IMR-90 (cell line): ENCODE measurements around the gene GPSM1. TPM values are rescaled to one million over a fixed set of nuclear protein-coding genes. Genes with fewer than 3 reads are reported as not detected.
A peak's percentile ranks its signal among the peaks of the same experiment; 100 is the strongest.

Experiments
- ATAC-seq: fragments of 200-7000 bp; cut with Tn5 transposase; 2 replicates; pipeline ENCODE4 v1.9.1; 2020; ENCODE audit warnings: low read depth, mild to moderate bottlenecking, moderate library complexity
- BruUV-seq: library from RNA; stranded (reverse); fragments of 400-500 nt; replicated peaks from 2 replicates; lab custom pipeline; 2021; lab: Mats Ljungman, UMichigan
- CTCF ChIA-PET: fragments of 300-600 bp; formaldehyde crosslinking; extraction: SDS; loops from one replicate; lab custom pipeline; 2021; ENCODE audit warnings: antibody characterized with exemption; lab: Yijun Ruan, JAX
- POLR2A ChIA-PET: fragments of 300-600 bp; sonication (Branson Sonifier 250); formaldehyde crosslinking; loops from one replicate; lab custom pipeline; 2022; ENCODE audit warnings: antibody characterized with exemption; ENCODE audit not compliant: unreplicated experiment; lab: Charles Lee
- DNase-seq: peaks from one replicate; pipeline ENCODE4 v3.0.0; 2013
- H2AFZ ChIP-seq: replicated peaks from 2 replicates; pipeline ENCODE3; 2013; ENCODE audit warnings: low read length, mild to moderate bottlenecking; ENCODE audit not compliant: poor library complexity
- H2AK5ac ChIP-seq: 2 replicates; pipeline ENCODE4 v1.6.1; 2013; ENCODE audit warnings: low read depth, low read length, inconsistent platforms
- H2AK9ac ChIP-seq: replicated peaks from 2 replicates; pipeline ENCODE3; 2013; ENCODE audit warnings: mild to moderate bottlenecking, low read depth, low read length, moderate library complexity; ENCODE audit not compliant: poor library complexity
- H2BK120ac ChIP-seq: 2 replicates; pipeline ENCODE4 v1.6.1; 2013; ENCODE audit warnings: low read depth, low read length, inconsistent platforms
- H2BK15ac ChIP-seq: 3 replicates; pipeline ENCODE4 v1.6.1; 2013; ENCODE audit warnings: low read depth, low read length, inconsistent platforms
- H2BK20ac ChIP-seq: 2 replicates; pipeline ENCODE4 v1.6.1; 2013; ENCODE audit warnings: low read depth, mild to moderate bottlenecking, inconsistent platforms, low read length, moderate library complexity
- H2BK5ac ChIP-seq: 2 replicates; pipeline ENCODE4 v1.6.1; 2013; ENCODE audit warnings: mild to moderate bottlenecking, low read depth, low read length, inconsistent platforms; ENCODE audit not compliant: poor library complexity, severe bottlenecking
- H3K14ac ChIP-seq: replicated peaks from 2 replicates; pipeline ENCODE4 v1.6.1; 2013; ENCODE audit warnings: low read depth, low read length, inconsistent platforms
- H3K18ac ChIP-seq: 2 replicates; pipeline ENCODE4 v1.6.1; 2013; ENCODE audit warnings: low read depth, low read length, control low read depth
- H3K23ac ChIP-seq: 2 replicates; pipeline ENCODE4 v1.6.1; 2013; ENCODE audit warnings: low read depth, low read length, inconsistent platforms
- H3K27ac ChIP-seq: 2 replicates; pipeline ENCODE4 v1.5.1; 2013; ENCODE audit warnings: mild to moderate bottlenecking, control low read depth, low read length; ENCODE audit not compliant: insufficient read depth
- H3K27me3 ChIP-seq: 2 replicates; pipeline ENCODE4 v1.6.1; 2013; ENCODE audit warnings: low read length; ENCODE audit not compliant: control insufficient read depth, insufficient read depth
- H3K36me3 ChIP-seq: 2 replicates; pipeline ENCODE4 v1.6.1; 2013; ENCODE audit warnings: low read length, mixed read lengths; ENCODE audit not compliant: control insufficient read depth, insufficient read depth
- H3K4ac ChIP-seq: 2 replicates; pipeline ENCODE4 v1.6.1; 2013; ENCODE audit warnings: low read depth, low read length, inconsistent platforms
- H3K4me1 ChIP-seq: 2 replicates; pipeline ENCODE4 v1.6.1; 2013; ENCODE audit warnings: low read length, mixed read lengths; ENCODE audit not compliant: control insufficient read depth, insufficient read depth
- H3K4me2 ChIP-seq: 2 replicates; pipeline ENCODE4 v1.6.1; 2013; ENCODE audit warnings: low read depth, mild to moderate bottlenecking, control low read depth, low read length, moderate library complexity
- H3K4me3 ChIP-seq: 2 replicates; pipeline ENCODE4 v1.5.1; 2013; ENCODE audit warnings: low read depth, mild to moderate bottlenecking, control low read depth, low read length, moderate library complexity; ENCODE audit not compliant: insufficient read depth
- H3K56ac ChIP-seq: 2 replicates; pipeline ENCODE4 v1.6.1; 2013; ENCODE audit warnings: low read length, inconsistent platforms; ENCODE audit not compliant: insufficient read depth; ENCODE audit errors: extremely low read depth
- H3K79me1 ChIP-seq, 2 experiments: 2 replicates each; pipeline ENCODE4 v1.6.1; 2013; ENCODE audit warnings: low read length in 2 of 2, inconsistent platforms in 1 of 2, low read depth in 1 of 2
- H3K9ac ChIP-seq: 2 replicates; pipeline ENCODE4 v1.6.1; 2013; ENCODE audit warnings: low read depth, low read length, control low read depth
- H3K9me1 ChIP-seq: 2 replicates; pipeline ENCODE4 v1.6.1; 2013; ENCODE audit warnings: low read length, inconsistent platforms; ENCODE audit not compliant: insufficient read depth
- H3K9me3 ChIP-seq: 2 replicates; pipeline ENCODE4 v1.6.1; 2013; ENCODE audit warnings: low read length; ENCODE audit not compliant: control insufficient read depth, insufficient read depth
- H4K20me1 ChIP-seq: 2 replicates; pipeline ENCODE4 v1.6.1; 2013; ENCODE audit warnings: low read length, inconsistent platforms; ENCODE audit not compliant: insufficient read depth
- H4K5ac ChIP-seq: 2 replicates; pipeline ENCODE4 v1.6.1; 2013; ENCODE audit warnings: mild to moderate bottlenecking, low read depth, low read length, control low read depth
- H4K8ac ChIP-seq, 2 experiments: 2 replicates each; pipeline ENCODE4 v1.6.1; 2013; ENCODE audit warnings: low read depth in 2 of 2, low read length in 2 of 2, control low read depth in 1 of 2, inconsistent platforms in 1 of 2
- H4K91ac ChIP-seq: 2 replicates; pipeline ENCODE4 v1.6.1; 2013; ENCODE audit warnings: low read depth, low read length, inconsistent platforms; ENCODE audit not compliant: insufficient read depth
- BHLHE40 ChIP-seq: fragments of 150-350 bp; IDR thresholded peaks from 2 replicates; pipeline ENCODE4 v1.6.1; 2016; ENCODE audit warnings: mild to moderate bottlenecking, low read depth, low read length
- CEBPB ChIP-seq: IDR thresholded peaks from 2 replicates; pipeline ENCODE4 v1.6.1; 2012; ENCODE audit warnings: low read depth, low read length, improper control_type of control experiment
- CHD1 ChIP-seq: IDR thresholded peaks from 2 replicates; pipeline ENCODE4 v1.6.1; 2012; ENCODE audit warnings: low read depth, low read length, improper control_type of control experiment
- FOS ChIP-seq: fragments of 150-350 bp; IDR thresholded peaks from 2 replicates; pipeline ENCODE4 v1.6.1; 2016; ENCODE audit warnings: low read depth, low read length
- MAFK ChIP-seq: IDR thresholded peaks from 2 replicates; pipeline ENCODE4 v1.6.1; 2012; ENCODE audit warnings: low read depth, low read length, improper control_type of control experiment
- MAZ ChIP-seq: IDR thresholded peaks from 2 replicates; pipeline ENCODE4 v1.6.1; 2012; ENCODE audit warnings: low read depth, mild to moderate bottlenecking, low read length, improper control_type of control experiment, moderate library complexity, borderline replicate concordance
- MXI1 ChIP-seq: IDR thresholded peaks from 2 replicates; pipeline ENCODE4 v1.6.1; 2012; ENCODE audit warnings: low read depth, mild to moderate bottlenecking, low read length, moderate library complexity, borderline replicate concordance
- NFE2L2 ChIP-seq: fragments of 150-350 bp; IDR thresholded peaks from 2 replicates; pipeline ENCODE4 v1.6.1; 2016; ENCODE audit warnings: low read depth, mild to moderate bottlenecking, low read length
- POLR2A ChIP-seq: IDR thresholded peaks from 2 replicates; pipeline ENCODE4 v1.6.1; 2012; ENCODE audit warnings: mild to moderate bottlenecking, low read depth, low read length
- RAD21 ChIP-seq: IDR thresholded peaks from 2 replicates; pipeline ENCODE4 v1.6.1; 2012; ENCODE audit warnings: low read length, improper control_type of control experiment
- RCOR1 ChIP-seq: IDR thresholded peaks from 2 replicates; pipeline ENCODE4 v1.6.1; 2012; ENCODE audit warnings: mild to moderate bottlenecking, low read length, improper control_type of control experiment; ENCODE audit not compliant: insufficient replicate concordance
- RFX5 ChIP-seq: IDR thresholded peaks from 2 replicates; pipeline ENCODE4 v1.8.0; 2012; ENCODE audit warnings: low read depth, mild to moderate bottlenecking, low read length, moderate library complexity
- SMC3 ChIP-seq: fragments of 150-350 bp; IDR thresholded peaks from 2 replicates; pipeline ENCODE4 v1.6.1; 2016; ENCODE audit warnings: low read depth, mild to moderate bottlenecking, antibody characterized with exemption, low read length, moderate library complexity
- WGBS, 2 experiments: methylation state at CpG; one replicate each; pipeline versions ENCODE4 v1.1.5 to v1.1.7; 2013; ENCODE audit warnings: missing lambda C conversion rate in 2 of 2; ENCODE audit not compliant: insufficient read length in 1 of 2; ENCODE audit errors: extremely low coverage in 2 of 2; 5-methylcytosine and 5-hydroxymethylcytosine counted together
- dilution Hi-C: fragments of 300-500 bp; cut with HindIII; formaldehyde crosslinking; loops from one replicate; pipeline ENCODE4 v1.14.3; 2018; ENCODE audit warnings: low sequenced_read_pairs; ENCODE audit not compliant: unreplicated experiment
- in situ Hi-C: fragments of 300-500 bp; cut with MboI; formaldehyde crosslinking; loops from 3 replicates; pipeline ENCODE4 v1.14.3; 2019; ENCODE audit warnings: low sequenced_read_pairs, inconsistent platforms, mixed read lengths
- intact Hi-C: fragments of 100-400 bp; cut with micrococcal nuclease; formaldehyde crosslinking; loops from 2 replicates; pipeline ENCODE4 v1.10.0; 2022
- polyA plus RNA-seq, 3 experiments: library from polyadenylated mRNA; depleted of rRNA; stranded (reverse); fragments of >200 nt; gene quantifications; 2 replicates each; pipeline ENCODE4 v1.2.3, GENCODE V29; 2012; ENCODE audit warnings: low replicate concordance in 1 of 3
- total RNA-seq: library from RNA; depleted of rRNA; stranded (reverse); fragments of >200 nt; gene quantifications from 2 replicates; pipeline ENCODE4 v1.2.3, GENCODE V29; 2012
- TF ChIP-seq, protein P1 (sequence below): conservative IDR thresholded peaks from 2 replicates; pipeline ENCODE4 v1.5.1; 2012; ENCODE audit warnings: mild to moderate bottlenecking, low read depth, low read length, improper control_type of control experiment
- TF ChIP-seq, protein P2 (sequence below): fragments of 150-350 bp; IDR thresholded peaks from 2 replicates; pipeline ENCODE4 v1.6.1; 2016; ENCODE audit warnings: low read depth, mild to moderate bottlenecking, low read length, moderate library complexity, borderline replicate concordance
- TF ChIP-seq, protein P3 (sequence below): fragments of 150-350 bp; IDR thresholded peaks from 2 replicates; pipeline ENCODE4 v1.6.1; 2017; ENCODE audit warnings: mild to moderate bottlenecking, antibody characterized with exemption, low read length, low read depth

The GPSM1 gene
- total and polyA plus RNA-seq, 2 of the 4 experiments (the other 2 are of a cell fraction) = 28.7 to 71.2 TPM

DNA sequence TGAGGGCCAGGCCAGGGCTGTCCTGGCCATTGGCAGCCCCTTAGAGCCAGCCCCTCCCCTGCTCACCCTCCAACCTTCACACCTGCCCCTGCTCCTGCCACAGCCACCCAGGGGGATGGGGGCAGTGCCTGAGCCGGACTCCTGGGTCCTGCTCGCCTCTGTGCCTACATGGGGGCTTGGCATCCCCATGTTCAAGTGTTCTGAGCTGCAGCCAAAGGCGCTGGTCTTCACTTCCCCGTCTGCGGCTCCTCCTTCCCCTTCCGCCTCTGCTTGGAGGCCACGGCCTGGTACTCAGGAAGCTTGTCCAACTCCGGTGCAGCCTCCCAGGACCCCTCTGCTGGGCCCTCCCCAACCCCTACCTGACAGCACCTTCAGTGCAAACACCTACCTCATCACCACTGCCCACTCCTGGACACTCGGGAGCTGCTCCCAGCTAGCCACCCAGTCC, 38.5 kb downstream of the GPSM1 start:
- no peak overlapping the region for H4K5ac ChIP-seq
- dilution Hi-C loops = no loop called here
- H3K9me3 ChIP-seq = no peaks in the 10 kb centered on the region
- no peaks in the 10 kb centered on the region for H3K27me3 ChIP-seq
- POLR2A ChIA-PET = no interaction called here
- intact Hi-C loops = no loop called here
- H2BK5ac ChIP-seq = no peak overlapping the region
- H2BK15ac ChIP-seq = no peak overlapping the region
- H3K4me3 ChIP-seq = no peak overlapping the region
- H2BK20ac ChIP-seq = no peak overlapping the region
- no TSS peak for BruUV-seq
- CTCF ChIA-PET = no interaction called here
- no peak overlapping the region for H3K27ac ChIP-seq
- H2AK5ac ChIP-seq = no peak overlapping the region
- in situ Hi-C loops = no loop called here
- H3K18ac ChIP-seq = no peak overlapping the region
- H3K4ac ChIP-seq = no peak overlapping the region
- peaks cover 3% of the 10 kb centered on the region; the same call in 1 of the 2 replicates for H3K9me1 ChIP-seq
- H3K9ac ChIP-seq = no peak overlapping the region
- H2BK120ac ChIP-seq = no peak overlapping the region
- no peaks in the 10 kb centered on the region for H4K20me1 ChIP-seq
- peak overlapping the region; percentile 9 for H2AK9ac ChIP-seq
- H2AFZ ChIP-seq = no peak overlapping the region
- peaks cover 24% of the 10 kb centered on the region for H3K4me1 ChIP-seq
- 86% methylated on average over 9 of the region's 9 CpGs; no CpG with 5 or more reads in 1 of the 2 experiments for WGBS, 2 experiments
- TF ChIP-seq RCOR1 (no peak), MAFK (no peak), MXI1 (no peak), CEBPB (no peak), FOS (no peak), CHD1 (no peak), BHLHE40 (no peak), NFE2L2 (no peak), RAD21 (no peak), RFX5 (no peak), SMC3 (no peak), MAZ (no peak), POLR2A (no peak)
- TF ChIP-seq, protein P1, sequence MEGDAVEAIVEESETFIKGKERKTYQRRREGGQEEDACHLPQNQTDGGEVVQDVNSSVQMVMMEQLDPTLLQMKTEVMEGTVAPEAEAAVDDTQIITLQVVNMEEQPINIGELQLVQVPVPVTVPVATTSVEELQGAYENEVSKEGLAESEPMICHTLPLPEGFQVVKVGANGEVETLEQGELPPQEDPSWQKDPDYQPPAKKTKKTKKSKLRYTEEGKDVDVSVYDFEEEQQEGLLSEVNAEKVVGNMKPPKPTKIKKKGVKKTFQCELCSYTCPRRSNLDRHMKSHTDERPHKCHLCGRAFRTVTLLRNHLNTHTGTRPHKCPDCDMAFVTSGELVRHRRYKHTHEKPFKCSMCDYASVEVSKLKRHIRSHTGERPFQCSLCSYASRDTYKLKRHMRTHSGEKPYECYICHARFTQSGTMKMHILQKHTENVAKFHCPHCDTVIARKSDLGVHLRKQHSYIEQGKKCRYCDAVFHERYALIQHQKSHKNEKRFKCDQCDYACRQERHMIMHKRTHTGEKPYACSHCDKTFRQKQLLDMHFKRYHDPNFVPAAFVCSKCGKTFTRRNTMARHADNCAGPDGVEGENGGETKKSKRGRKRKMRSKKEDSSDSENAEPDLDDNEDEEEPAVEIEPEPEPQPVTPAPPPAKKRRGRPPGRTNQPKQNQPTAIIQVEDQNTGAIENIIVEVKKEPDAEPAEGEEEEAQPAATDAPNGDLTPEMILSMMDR = no peak
- TF ChIP-seq, protein P2, sequence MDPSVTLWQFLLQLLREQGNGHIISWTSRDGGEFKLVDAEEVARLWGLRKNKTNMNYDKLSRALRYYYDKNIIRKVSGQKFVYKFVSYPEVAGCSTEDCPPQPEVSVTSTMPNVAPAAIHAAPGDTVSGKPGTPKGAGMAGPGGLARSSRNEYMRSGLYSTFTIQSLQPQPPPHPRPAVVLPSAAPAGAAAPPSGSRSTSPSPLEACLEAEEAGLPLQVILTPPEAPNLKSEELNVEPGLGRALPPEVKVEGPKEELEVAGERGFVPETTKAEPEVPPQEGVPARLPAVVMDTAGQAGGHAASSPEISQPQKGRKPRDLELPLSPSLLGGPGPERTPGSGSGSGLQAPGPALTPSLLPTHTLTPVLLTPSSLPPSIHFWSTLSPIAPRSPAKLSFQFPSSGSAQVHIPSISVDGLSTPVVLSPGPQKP = no peak
- TF ChIP-seq, protein P3, sequence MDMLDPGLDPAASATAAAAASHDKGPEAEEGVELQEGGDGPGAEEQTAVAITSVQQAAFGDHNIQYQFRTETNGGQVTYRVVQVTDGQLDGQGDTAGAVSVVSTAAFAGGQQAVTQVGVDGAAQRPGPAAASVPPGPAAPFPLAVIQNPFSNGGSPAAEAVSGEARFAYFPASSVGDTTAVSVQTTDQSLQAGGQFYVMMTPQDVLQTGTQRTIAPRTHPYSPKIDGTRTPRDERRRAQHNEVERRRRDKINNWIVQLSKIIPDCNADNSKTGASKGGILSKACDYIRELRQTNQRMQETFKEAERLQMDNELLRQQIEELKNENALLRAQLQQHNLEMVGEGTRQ = no peak
- H3K4me2 ChIP-seq = no peak overlapping the region
- H3K14ac ChIP-seq = no peak overlapping the region
- H3K56ac ChIP-seq = no peak overlapping the region
- H4K91ac ChIP-seq = no peak overlapping the region
- H3K23ac ChIP-seq = no peak overlapping the region
- no peaks in the 10 kb centered on the region for H3K36me3 ChIP-seq
- no peak for DNase-seq
- H4K8ac ChIP-seq = no peak overlapping the region
- ATAC-seq = no peak
- peaks cover 3 to 22% of the 10 kb centered on the region in 2 experiments; a peak in 3 of 4 replicates for H3K79me1 ChIP-seq
